HepG2 (cell line): ENCODE results near the gene LGI1.

Experiments
- ATF7 ChIP-seq, 2 experiments: fragments of 450-650 bp in 1 of 2; sonication (generic) in 1 of 2; formaldehyde crosslinking in 1 of 2; IDR thresholded peaks; 2 replicates each; pipeline versions ENCODE4 v1.4.0 to v1.6.1; 2016 to 2020; ENCODE audit warnings: antibody characterized with exemption in 1 of 2, mild to moderate bottlenecking in 1 of 2, missing genetic modification reagents in 1 of 2
- BCL6 ChIP-seq: IDR thresholded peaks from 2 replicates; pipeline ENCODE4 v1.6.1; 2016; ENCODE audit warnings: missing genetic modification reagents, missing compliant biosample characterization
- EZH2 ChIP-seq: conservative IDR thresholded peaks from 2 replicates; pipeline ENCODE4 v1.6.1; 2012; ENCODE audit warnings: mild to moderate bottlenecking, low read depth, low read length, moderate library complexity
- FOSL2 ChIP-seq: sonication (generic); formaldehyde crosslinking; IDR thresholded peaks from 2 replicates; pipeline ENCODE4 v1.4.0; 2020; ENCODE audit warnings: missing genetic modification reagents
- HCFC1 ChIP-seq: fragments of 150-350 bp; IDR thresholded peaks from 2 replicates; pipeline ENCODE4 v1.6.1; 2014; ENCODE audit warnings: low read depth, low read length
- JUNB ChIP-seq: sonication (generic); formaldehyde crosslinking; IDR thresholded peaks from 2 replicates; pipeline ENCODE4 v1.8.0; 2022; ENCODE audit warnings: missing genetic modification reagents, mild to moderate bottlenecking, borderline replicate concordance
- NCOA1 ChIP-seq: sonication (generic); formaldehyde crosslinking; IDR thresholded peaks from 2 replicates; pipeline ENCODE4 v1.9.0; 2021; ENCODE audit warnings: missing genetic modification reagents
- NFIC ChIP-seq: IDR thresholded peaks from 2 replicates; pipeline ENCODE4 v1.6.1; 2012; ENCODE audit warnings: mild to moderate bottlenecking, low read length, inconsistent platforms
- RFX1 ChIP-seq: fragments of 450-650 bp; IDR thresholded peaks from 2 replicates; pipeline ENCODE4 v1.6.1; 2017
- ZFP90 ChIP-seq: sonication (generic); formaldehyde crosslinking; IDR thresholded peaks from 2 replicates; pipeline ENCODE4 v1.8.0; 2022; ENCODE audit warnings: missing genetic modification reagents, mild to moderate bottlenecking, inconsistent platforms, borderline replicate concordance
- TF ChIP-seq, protein P1 (sequence below): sonication (generic); formaldehyde crosslinking; IDR thresholded peaks from 2 replicates; pipeline ENCODE4 v1.4.0; 2020; ENCODE audit warnings: missing genetic modification reagents
- TF ChIP-seq, protein P2 (sequence below): sonication (generic); formaldehyde crosslinking; IDR thresholded peaks from 2 replicates; pipeline ENCODE4 v1.4.0; 2020; ENCODE audit warnings: missing genetic modification reagents, borderline replicate concordance
- TF ChIP-seq, protein P3 (sequence below): sonication (generic); formaldehyde crosslinking; IDR thresholded peaks from 2 replicates; pipeline ENCODE4 v1.4.0; 2020; ENCODE audit warnings: missing genetic modification reagents

DNA sequence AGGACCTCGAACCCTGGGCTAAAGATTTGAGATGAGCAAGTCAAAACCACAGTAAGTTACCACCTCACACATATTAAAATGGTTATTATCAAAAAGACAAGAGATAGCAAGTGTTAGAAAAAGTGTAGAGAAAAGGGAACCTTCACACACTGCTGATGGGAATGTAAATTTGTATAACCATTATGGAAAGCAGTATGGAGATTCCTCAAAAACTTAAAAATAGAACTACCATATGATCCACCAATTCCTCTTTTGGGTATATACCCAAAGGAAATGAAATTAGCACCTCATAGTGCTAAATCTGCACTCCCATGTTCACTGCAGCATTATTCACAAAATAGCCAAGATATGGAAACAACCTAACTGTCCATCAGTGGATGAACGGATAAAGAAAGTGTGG, 34.6 kb upstream of the LGI1 start:
- TF ChIP-seq RFX1 = no peak
- TF ChIP-seq, protein P1, sequence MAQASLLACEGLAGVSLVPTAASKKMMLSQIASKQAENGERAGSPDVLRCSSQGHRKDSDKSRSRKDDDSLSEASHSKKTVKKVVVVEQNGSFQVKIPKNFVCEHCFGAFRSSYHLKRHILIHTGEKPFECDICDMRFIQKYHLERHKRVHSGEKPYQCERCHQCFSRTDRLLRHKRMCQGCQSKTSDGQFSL (CRISPR knock-in tag) = no peak
- TF ChIP-seq HCFC1 = no peak
- no peak for TF ChIP-seq ATF7 (IDR thresholded peaks at IDR 0.05)
- no peak for TF ChIP-seq ATF7 (CRISPR knock-in tag; IDR thresholded peaks at IDR 0.05)
- TF ChIP-seq EZH2 = no peak
- no peak for TF ChIP-seq ZFP90 (CRISPR knock-in tag)
- TF ChIP-seq FOSL2 (CRISPR knock-in tag) = no peak
- no peak for TF ChIP-seq NFIC
- no peak for TF ChIP-seq NCOA1 (CRISPR knock-in tag)
- no peak for TF ChIP-seq JUNB (CRISPR knock-in tag)
- TF ChIP-seq, protein P2, sequence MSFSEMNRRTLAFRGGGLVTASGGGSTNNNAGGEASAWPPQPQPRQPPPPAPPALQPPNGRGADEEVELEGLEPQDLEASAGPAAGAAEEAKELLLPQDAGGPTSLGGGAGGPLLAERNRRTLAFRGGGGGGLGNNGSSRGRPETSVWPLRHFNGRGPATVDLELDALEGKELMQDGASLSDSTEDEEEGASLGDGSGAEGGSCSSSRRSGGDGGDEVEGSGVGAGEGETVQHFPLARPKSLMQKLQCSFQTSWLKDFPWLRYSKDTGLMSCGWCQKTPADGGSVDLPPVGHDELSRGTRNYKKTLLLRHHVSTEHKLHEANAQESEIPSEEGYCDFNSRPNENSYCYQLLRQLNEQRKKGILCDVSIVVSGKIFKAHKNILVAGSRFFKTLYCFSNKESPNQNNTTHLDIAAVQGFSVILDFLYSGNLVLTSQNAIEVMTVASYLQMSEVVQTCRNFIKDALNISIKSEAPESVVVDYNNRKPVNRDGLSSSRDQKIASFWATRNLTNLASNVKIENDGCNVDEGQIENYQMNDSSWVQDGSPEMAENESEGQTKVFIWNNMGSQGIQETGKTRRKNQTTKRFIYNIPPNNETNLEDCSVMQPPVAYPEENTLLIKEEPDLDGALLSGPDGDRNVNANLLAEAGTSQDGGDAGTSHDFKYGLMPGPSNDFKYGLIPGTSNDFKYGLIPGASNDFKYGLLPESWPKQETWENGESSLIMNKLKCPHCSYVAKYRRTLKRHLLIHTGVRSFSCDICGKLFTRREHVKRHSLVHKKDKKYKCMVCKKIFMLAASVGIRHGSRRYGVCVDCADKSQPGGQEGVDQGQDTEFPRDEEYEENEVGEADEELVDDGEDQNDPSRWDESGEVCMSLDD (CRISPR knock-in tag) = no peak
- no peak for TF ChIP-seq BCL6 (CRISPR knock-in tag)
- TF ChIP-seq, protein P3, sequence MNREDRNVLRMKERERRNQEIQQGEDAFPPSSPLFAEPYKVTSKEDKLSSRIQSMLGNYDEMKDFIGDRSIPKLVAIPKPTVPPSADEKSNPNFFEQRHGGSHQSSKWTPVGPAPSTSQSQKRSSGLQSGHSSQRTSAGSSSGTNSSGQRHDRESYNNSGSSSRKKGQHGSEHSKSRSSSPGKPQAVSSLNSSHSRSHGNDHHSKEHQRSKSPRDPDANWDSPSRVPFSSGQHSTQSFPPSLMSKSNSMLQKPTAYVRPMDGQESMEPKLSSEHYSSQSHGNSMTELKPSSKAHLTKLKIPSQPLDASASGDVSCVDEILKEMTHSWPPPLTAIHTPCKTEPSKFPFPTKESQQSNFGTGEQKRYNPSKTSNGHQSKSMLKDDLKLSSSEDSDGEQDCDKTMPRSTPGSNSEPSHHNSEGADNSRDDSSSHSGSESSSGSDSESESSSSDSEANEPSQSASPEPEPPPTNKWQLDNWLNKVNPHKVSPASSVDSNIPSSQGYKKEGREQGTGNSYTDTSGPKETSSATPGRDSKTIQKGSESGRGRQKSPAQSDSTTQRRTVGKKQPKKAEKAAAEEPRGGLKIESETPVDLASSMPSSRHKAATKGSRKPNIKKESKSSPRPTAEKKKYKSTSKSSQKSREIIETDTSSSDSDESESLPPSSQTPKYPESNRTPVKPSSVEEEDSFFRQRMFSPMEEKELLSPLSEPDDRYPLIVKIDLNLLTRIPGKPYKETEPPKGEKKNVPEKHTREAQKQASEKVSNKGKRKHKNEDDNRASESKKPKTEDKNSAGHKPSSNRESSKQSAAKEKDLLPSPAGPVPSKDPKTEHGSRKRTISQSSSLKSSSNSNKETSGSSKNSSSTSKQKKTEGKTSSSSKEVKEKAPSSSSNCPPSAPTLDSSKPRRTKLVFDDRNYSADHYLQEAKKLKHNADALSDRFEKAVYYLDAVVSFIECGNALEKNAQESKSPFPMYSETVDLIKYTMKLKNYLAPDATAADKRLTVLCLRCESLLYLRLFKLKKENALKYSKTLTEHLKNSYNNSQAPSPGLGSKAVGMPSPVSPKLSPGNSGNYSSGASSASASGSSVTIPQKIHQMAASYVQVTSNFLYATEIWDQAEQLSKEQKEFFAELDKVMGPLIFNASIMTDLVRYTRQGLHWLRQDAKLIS (CRISPR knock-in tag) = no peak
